HL-60 (cell line): Measurements from ENCODE around the gene ZNF436.

Experiments used
- DNase-seq, 2 experiments: peaks; one replicate each; pipeline ENCODE4 v3.0.0-alpha.2; 2010 to 2020; ENCODE audit warnings: low read depth in 1 of 2, low spot score in 1 of 2
- H3K27ac ChIP-seq: fragments of 250-450 bp; sonication (Bioruptor Pico); replicated peaks from 2 replicates; pipeline ENCODE4 v1.5.1; 2020; ENCODE audit warnings: mild to moderate bottlenecking, moderate library complexity
- H3K27me3 ChIP-seq: fragments of 250-450 bp; sonication (Bioruptor Pico); 2 replicates; pipeline ENCODE4 v1.5.1; 2021; ENCODE audit warnings: mild to moderate bottlenecking, moderate library complexity; ENCODE audit not compliant: insufficient read depth, poor library complexity, severe bottlenecking
- H3K4me3 ChIP-seq: replicated peaks from 2 replicates; pipeline ENCODE4 v1.5.1; 2011; ENCODE audit warnings: mild to moderate bottlenecking, control low read depth, low read length; ENCODE audit not compliant: insufficient read depth
- CTCF ChIP-seq: IDR thresholded peaks from one replicate; pipeline ENCODE4 v1.5.1; 2011; ENCODE audit warnings: low read length, control low read depth, inconsistent platforms; ENCODE audit not compliant: insufficient read depth
- GABPA ChIP-seq: IDR thresholded peaks from 2 replicates; pipeline ENCODE4 v1.6.1; 2012; ENCODE audit warnings: low read depth
- POLR2AphosphoS5 ChIP-seq: IDR thresholded peaks from 2 replicates; pipeline ENCODE4 v1.6.1; 2012; ENCODE audit warnings: low read depth
- REST ChIP-seq: IDR thresholded peaks from 2 replicates; pipeline ENCODE4 v1.6.1; 2012; ENCODE audit warnings: low read depth; ENCODE audit not compliant: insufficient replicate concordance
- SPI1 ChIP-seq: IDR thresholded peaks from 2 replicates; pipeline ENCODE4 v1.6.1; 2012; ENCODE audit warnings: low read depth, mild to moderate bottlenecking, borderline replicate concordance

The ZNF436 gene

DNA sequence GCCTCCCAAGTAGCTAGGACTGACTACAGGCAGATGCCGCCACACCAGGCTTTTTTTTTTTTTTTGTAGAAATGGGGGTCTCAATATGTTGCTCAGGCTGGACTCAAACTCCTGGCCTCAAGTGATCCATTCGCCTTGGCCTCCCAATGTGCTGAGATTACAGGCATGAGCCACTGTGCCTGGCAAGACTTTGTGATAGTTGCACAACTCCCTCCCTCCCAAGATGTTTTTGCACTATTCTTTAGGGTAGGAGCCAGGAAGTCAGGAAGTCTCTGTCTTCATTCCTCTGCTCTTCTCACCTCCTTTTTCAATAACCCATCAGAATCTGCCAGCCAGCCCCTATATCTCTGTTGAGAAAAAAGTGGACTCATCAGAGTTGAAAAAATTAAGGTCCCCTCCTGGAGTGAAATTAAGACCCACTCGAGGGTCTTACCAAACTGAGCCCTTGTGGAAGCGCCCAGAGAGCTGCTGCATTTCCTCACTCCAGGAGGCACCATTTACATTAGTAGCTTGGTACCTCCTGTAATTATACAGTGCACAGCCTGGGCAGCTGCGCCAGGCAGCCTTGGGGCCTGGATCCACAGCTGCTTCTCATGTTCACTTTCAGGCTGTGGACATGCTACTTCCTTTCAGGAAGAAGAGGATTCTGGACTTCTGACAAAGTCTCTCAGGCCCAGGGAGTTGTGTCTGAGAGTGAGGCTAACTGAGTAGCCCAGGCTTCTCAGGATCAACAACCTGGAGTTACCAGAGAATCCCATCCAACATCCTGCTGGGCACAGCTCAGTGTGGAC lies 30.9 kb upstream of the ZNF436 start:
- no peak for DNase-seq
- no peak overlapping the region for H3K27ac ChIP-seq
- no peak overlapping the region for H3K4me3 ChIP-seq
- TF ChIP-seq REST = no peak
- TF ChIP-seq CTCF = no peak
- no peak for TF ChIP-seq SPI1
- TF ChIP-seq GABPA = no peak
- no peak for TF ChIP-seq POLR2AphosphoS5
- H3K27me3 ChIP-seq = no peaks in the 10 kb centered on the region

- TF ChIP-seq REST (no peak), SPI1 (no peak), GABPA (no peak), POLR2AphosphoS5 (no peak), CTCF (no peak)
- H3K27me3 ChIP-seq = no peaks in the 10 kb centered on the region
- no peak overlapping the region for H3K4me3 ChIP-seq
- no peak for DNase-seq
- H3K27ac ChIP-seq = no peak overlapping the region
Measured at GRCh38 chr1:23399229-23399628, 29.6 kb upstream of the ZNF436 start.

- Histone ChIP-seq H3K4me3 (no peak overlapping the region), H3K27ac (no peak overlapping the region), H3K27me3 (no peaks in the 10 kb centered on the region)
- TF ChIP-seq POLR2AphosphoS5 (no peak), REST (no peak), SPI1 (no peak), GABPA (no peak), CTCF (no peak)
- no peak for DNase-seq
Measured at GRCh38 chr1:23397908-23398307, 28.3 kb upstream of the ZNF436 start.
